ENCODE results near the gene PLXNA2.

DNA sequence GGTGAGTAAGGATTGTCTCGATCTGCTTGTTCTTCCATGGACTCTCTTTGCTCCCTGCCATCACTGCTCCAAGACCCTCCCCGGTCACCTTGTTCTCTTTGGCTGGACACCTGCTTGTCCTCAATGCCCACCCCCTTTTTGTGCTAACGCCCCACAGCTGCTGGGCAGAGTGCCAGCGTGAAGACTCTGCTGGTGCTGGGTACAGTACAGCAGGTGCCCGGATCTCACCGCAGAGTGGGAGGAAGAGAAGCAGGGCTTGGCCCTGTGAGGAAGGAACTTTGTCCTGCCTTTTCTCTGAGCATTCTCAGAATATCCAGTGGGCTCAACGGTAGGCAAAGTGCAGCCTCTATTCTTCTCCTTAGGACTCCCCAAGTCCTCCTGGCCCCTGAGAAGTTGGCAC lies 90.1 kb downstream of the PLXNA2 start:
- TF ChIP-seq EZH2 (IDR thresholded peaks at IDR 0.05) (no peak), EZH2phosphoT487 (IDR thresholded peaks at IDR 0.05) (no peak)
- TF ChIP-seq, protein P1, sequence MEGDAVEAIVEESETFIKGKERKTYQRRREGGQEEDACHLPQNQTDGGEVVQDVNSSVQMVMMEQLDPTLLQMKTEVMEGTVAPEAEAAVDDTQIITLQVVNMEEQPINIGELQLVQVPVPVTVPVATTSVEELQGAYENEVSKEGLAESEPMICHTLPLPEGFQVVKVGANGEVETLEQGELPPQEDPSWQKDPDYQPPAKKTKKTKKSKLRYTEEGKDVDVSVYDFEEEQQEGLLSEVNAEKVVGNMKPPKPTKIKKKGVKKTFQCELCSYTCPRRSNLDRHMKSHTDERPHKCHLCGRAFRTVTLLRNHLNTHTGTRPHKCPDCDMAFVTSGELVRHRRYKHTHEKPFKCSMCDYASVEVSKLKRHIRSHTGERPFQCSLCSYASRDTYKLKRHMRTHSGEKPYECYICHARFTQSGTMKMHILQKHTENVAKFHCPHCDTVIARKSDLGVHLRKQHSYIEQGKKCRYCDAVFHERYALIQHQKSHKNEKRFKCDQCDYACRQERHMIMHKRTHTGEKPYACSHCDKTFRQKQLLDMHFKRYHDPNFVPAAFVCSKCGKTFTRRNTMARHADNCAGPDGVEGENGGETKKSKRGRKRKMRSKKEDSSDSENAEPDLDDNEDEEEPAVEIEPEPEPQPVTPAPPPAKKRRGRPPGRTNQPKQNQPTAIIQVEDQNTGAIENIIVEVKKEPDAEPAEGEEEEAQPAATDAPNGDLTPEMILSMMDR (IDR thresholded peaks at IDR 0.05): no peak
